Activated gamma-delta T cell treated with Interleukin-2 at 50 U/mL for 16 hours (primary cell): ENCODE data around the gene BRMS1.
"Not testable (repeated sequence)": the region's sequence is repeated elsewhere in the genome, so short reads cannot be mapped to it uniquely, and the experiment has no call there.

Experiments used
- DNase-seq: peaks from one replicate; pipeline ENCODE4 v3.0.0-alpha.2; 2020

Gene BRMS1

DNA sequence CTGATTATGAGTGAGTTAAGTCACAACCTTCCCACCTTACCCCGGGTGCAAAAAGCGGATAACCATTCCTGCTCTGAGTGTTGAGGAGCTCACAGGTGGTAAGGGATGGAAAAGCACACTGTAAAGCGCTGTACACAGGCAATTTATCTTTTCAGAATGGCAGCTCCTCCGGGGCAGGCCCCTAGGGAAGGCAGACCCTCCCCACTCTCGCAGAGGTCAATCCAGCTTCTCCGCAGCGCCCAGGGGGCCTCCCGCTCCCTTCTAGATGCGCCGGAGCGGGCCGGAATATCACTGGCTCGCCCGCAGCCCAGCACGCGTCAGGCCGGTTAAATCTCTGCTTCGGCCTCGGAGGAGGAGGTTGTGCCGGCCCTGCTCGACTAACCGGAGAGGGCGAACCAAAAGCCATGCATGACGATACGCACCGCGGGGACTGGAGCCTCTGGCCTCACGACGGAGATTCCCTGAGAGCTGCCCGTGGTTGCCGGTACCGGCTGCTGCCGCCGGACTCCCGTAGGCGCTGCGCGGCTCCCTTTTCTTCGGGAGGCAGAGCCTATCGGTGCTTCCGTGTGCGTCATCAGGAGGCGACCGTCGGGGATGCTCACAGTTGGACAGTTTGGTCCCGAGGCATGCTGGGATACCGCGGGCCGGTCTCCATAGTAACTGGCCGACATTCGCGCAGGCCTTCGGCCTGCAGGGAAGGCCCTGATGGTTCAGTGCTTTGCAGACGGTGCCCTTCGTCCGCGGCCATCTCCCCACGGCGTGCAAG, at the start of gene BRMS1:
TSS of gene BRMS1 (minus strand) at position 555 of the 766 bp plus-strand sequence. CDS start 2,870 bp downstream, outside the sequence.
- peak; percentile 95 for DNase-seq

DNA sequence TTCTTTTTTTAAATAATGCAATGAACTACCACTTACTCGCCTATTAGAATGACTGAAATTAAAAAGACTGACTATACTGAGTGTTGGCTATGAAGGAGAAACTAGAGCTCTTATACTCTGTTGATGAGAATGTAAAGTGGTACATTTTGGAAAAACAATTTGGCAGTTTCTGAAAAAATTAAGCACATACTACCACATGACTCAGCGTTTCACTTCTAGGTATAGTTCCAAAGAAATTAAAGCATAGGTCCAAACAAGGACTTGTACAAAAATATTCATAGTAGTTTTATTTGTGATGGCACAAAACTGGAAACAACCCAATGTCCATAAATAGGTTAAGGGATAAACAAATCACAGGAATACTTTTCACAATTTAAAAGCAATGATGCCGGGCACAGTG, 49.0 kb upstream of the BRMS1 start:
- no peak for DNase-seq

GRCh38 chr11:66391322-66391721, 46.4 kb upstream of the BRMS1 start:
- DNase-seq: no peak

- DNase-seq: peak; percentile 72
Observed at GRCh38 chr11:66388780-66389386, 44.0 kb upstream of the BRMS1 start.

DNA sequence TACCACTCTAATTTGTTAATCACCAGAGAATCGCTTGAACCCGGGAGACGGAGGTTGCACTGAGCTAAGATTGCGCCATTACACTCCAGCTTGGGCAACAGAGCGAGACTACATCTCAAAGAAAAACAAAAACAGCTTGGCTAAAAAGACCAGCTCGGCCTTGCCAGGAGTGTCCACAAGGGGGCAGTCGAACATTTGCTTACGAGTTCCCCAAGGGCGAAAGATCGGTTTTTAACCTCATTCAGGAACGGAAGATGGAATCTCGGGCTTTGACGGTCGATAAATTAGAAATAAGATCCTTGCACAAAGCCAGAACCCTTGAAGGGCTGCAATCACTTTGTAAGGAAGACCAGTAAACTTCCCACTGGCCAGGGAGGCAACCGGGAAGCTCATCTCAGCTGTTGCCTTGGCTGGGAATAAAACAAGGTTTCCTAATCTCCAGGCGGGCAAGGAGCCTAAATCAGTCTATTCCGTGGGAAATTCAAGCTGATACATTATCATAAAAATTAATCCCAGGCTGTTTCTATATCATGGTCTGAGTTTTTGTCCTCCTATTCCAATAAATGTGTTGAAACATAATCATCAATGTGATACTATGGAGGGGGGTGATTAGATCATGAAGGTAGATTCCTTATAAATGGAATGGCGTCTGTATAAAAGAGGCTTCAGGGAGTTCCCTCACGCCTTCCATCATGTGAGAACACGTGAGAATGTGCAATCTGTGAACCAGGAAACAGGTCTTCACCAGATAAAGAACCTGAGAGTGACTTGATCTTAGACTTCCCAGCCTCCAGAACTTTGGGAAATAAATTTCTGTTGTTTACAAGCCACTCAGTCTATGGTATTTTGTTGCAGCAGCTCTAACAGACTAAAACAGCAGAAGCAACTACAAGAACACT, 41.5 kb upstream of the BRMS1 start:
- DNase-seq: peak; percentile 88

- not testable (repeated sequence) for DNase-seq
Observed at GRCh38 chr11:66384316-66384715, 39.4 kb upstream of the BRMS1 start.

DNA sequence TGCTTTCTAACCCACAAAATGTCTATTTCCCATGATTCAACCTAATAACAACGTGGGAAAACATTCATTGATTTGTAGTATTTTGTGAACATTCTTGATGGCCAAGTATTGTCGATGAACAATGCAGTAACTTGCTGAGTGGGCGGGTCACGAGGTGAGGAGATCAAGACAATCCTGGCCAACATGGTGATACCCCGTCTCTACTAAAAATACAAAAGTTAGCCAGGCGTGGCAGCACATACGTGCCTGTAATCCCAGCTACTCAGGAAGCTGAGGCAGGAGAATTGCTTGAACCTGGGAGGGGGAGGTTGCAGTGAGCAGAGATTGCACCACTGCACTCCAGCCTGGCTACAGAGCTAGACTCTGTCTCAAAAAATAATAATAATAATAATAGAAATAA, 35.4 kb upstream of the BRMS1 start:
- not testable (repeated sequence) for DNase-seq

DNA sequence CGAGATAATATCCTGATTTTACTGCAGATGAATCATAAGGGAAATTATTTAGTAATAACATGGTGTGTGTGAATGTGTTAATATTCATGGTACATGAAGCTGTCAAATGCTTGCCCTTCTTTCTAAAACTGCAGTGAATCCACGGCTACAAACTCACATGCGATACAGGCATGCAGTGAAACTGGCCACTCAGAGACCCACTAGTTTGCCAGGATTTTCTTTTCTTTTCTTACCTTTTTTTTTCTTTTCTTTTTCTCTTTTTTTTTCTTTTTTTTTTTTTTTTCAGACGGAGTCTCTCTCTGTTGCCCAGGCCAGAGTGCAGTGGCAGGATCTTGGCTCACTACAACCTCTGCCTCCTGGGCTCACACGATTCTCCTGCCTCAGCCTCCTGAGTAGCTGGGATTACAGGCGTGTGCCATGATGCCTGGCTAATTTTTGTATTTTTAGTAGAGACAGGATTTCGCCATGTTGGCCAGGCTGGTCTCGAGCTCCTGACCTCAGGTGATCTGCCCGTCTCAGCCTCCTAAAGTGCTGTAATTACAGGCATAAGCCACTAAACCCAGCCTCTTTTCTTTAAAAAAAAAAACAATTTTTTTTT, 28.9 kb upstream of the BRMS1 start:
- not testable (repeated sequence) for DNase-seq

GRCh38 chr11:66373265-66373664, 28.4 kb upstream of the BRMS1 start:
- no peak for DNase-seq

- peak; percentile 79 for DNase-seq
Observed at GRCh38 chr11:66371627-66372415, 26.9 kb upstream of the BRMS1 start, which contains the start of gene SLC29A2. TSS of gene SLC29A2 (minus strand) at chr11:66371760. CDS start at chr11:66371591, 169 bp downstream.

DNA sequence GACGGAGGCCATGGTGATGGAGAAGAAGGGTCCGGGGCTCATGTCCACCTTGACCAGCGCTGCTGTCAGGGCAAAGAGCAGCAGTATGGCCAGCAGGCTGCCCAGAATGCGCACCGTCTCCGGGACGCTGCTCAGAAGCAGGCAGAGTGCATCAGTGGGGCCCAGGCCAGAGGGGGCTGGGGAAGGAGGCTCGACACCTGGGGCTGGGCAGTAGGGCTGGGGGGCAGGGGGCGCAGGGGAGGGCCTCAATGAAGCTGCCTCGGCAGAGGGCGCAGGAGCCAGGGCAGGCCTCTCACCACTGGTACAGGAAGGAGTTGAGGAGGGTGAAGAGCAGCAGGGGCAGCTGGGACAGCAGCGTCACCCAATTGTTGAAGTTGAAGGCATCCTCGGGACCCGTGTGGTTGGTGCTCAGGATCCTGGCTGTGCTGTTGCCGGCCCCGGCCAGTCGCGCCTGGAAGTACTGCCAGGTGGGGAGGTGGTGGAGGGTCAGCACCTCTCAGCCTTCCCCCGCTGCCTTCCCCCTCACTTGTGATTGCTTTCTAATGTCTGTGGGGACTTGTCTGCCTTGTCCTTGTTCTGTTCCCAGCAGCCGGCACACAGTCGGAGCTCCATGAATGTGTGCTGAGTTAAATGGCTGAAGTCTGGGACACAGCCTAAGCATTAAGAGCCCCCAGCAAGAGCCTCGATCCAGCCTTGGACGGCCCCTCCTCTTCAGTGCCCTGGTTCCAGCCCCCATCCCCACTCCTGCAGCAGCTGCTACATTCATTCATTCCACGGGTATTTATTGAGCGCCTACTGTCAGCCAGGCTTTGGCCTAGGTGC, 24.4 kb upstream of the BRMS1 start:
- DNase-seq: no peak

DNA sequence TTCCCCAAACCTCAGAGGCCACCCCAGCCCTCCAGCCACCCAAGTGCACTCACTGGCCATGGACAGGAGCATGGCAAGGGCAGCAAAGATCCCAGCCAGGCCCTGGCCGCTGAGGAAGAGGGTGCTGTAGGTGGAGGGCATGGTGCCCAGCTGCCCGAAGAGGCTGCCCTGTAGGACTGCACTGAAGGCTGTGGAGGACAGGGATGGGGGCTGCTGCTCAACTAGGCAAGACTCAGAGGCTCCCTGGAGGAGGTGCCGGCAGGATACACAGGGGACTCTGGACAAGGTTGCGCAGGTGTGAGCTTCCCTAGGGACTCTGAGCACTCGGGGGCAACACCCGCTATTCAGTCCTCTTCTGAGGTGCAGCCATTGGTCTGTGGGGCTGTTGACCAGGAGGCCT, 23.6 kb upstream of the BRMS1 start:
- no peak for DNase-seq

GRCh38 chr11:66367561-66368312, 22.8 kb upstream of the BRMS1 start:
- no peak for DNase-seq

- no peak for DNase-seq
Observed at GRCh38 chr11:66366844-66367477, 22.1 kb upstream of the BRMS1 start.

GRCh38 chr11:66365711-66366619, 21.1 kb upstream of the BRMS1 start:
- no peak for DNase-seq

DNA sequence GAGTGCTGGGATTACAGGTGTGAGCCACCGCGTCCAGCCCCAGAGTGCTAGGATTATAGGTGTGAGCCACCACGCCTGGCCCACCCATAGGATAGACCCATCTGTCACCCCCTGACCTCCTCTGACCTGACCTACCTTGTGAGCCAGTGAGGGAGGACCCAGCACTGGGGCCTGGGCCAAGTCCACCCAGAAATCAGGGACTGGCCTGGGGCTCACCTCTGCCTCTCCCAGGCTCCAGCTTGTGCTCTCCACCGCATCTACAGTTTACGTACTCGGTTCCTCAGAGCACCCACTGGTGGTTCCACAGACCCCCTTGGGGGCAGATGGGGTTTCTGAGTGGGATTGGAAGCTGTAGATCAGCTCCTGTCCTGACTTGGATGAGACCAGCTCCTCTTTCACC, 20.3 kb upstream of the BRMS1 start:
- no peak for DNase-seq

DNA sequence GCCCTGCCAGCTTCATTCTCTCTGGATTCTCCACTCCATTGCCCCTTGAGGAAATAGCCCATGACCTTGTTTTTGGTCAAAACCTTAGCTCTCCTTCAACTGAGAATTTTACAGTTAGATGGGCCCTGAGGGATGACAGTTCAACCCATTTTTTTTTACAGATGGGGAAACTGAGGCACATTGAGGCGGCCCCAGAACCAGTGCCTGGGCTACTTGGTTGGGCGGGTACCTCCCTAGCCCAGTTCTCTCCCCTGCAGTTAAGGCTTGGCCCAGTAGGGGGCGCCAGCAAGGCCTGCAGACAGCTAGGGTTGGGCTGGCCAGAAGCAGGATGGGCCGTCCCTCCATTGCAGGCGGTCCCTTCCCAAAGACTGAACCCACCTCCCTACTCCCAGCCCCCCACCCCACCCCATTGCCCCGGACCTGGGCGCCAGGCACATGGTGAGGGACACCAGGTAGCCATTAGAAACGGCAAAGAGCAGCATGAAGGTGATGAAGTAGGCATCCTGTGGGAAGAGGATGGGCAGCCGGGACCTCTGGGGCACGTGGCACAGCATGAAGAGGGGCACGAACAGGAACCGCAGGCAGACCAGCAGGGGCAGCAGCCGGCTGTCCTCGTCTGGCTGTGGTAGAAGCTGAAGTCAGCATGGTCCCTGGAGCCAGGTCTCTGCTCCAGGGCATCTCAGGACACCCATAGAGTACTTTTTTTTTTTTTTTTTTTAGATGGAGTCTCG, 19.1 kb upstream of the BRMS1 start:
- peak; percentile 67 for DNase-seq

DNA sequence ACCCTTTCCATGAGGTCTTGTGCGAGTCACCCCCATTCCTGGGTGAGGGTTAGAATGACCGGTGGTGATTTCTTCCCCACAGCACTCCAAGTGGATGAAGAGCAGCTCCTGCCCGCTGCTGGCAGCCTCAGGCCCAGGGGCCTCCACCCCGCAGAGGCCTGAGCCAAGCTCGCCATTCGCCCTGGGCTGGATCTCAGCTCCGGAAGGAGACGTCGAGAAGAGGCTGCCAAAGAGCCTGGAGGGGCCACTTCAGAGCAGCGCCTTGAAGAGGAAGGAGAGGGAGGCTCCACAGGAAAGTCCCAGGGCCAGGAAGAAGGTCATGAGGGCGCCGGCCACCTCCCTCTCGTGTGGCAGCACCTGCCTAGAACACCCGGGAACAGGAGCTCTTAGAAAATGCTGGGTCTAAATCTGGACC, 18.3 kb upstream of the BRMS1 start:
- DNase-seq: no peak
